ENCODE measurements around the gene LIG3. TPM values are rescaled to one million over a fixed set of nuclear protein-coding genes. Genes with fewer than 3 reads are reported as not detected.
"Not testable (repeated sequence)": the region's sequence is repeated elsewhere in the genome, so short reads cannot be mapped to it uniquely, and the experiment has no call there.

Gene LIG3
- total RNA-seq, 1 experiment from 2014 or later, result 56.4 TPM

GRCh38 chr17:35025541-35025940, 45.2 kb downstream of the LIG3 start:
- H3K27ac ChIP-seq (ENCODE audit: low read length), result no peak overlapping the region
- peaks cover 8% of the 10 kb centered on the region; the same call in 1 of the 2 replicates for H3K4me1 ChIP-seq (ENCODE audit: control insufficient read depth, insufficient read depth, low read length)
- BruUV-seq (replicated peaks), result no TSS peak
- no peaks in the 10 kb centered on the region for H3K27me3 ChIP-seq (ENCODE audit: control insufficient read depth, insufficient read depth, low read length)
- intact Hi-C loops (cut with micrococcal nuclease; ENCODE audit: unreplicated experiment) (no loop called here), in situ Hi-C loops (cut with HindIII; ENCODE audit: low pct_unique_long_range_greater_than_20kb, low sequenced_read_pairs) (no loop called here)
- no peak for DNase-seq (ENCODE audit: low read depth, low spot score)
- no peak for ATAC-seq
- H3K9me3 ChIP-seq (ENCODE audit: control insufficient read depth, insufficient read depth, low read depth, low read length), result no peaks in the 10 kb centered on the region
- TF ChIP-seq, protein P1, sequence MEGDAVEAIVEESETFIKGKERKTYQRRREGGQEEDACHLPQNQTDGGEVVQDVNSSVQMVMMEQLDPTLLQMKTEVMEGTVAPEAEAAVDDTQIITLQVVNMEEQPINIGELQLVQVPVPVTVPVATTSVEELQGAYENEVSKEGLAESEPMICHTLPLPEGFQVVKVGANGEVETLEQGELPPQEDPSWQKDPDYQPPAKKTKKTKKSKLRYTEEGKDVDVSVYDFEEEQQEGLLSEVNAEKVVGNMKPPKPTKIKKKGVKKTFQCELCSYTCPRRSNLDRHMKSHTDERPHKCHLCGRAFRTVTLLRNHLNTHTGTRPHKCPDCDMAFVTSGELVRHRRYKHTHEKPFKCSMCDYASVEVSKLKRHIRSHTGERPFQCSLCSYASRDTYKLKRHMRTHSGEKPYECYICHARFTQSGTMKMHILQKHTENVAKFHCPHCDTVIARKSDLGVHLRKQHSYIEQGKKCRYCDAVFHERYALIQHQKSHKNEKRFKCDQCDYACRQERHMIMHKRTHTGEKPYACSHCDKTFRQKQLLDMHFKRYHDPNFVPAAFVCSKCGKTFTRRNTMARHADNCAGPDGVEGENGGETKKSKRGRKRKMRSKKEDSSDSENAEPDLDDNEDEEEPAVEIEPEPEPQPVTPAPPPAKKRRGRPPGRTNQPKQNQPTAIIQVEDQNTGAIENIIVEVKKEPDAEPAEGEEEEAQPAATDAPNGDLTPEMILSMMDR (IDR thresholded peaks at IDR 0.05), result no peak
- TF ChIP-seq SIN3A (IDR thresholded peaks at IDR 0.05; ENCODE audit: borderline replicate concordance, insufficient read depth, low read depth, low read length) (no peak), TCF7L2 (IDR thresholded peaks at IDR 0.05; ENCODE audit: low read depth, low read length) (no peak), REST (IDR thresholded peaks at IDR 0.05; ENCODE audit: insufficient read depth in 1 of 2, low read depth in 2 of 2, low read length in 1 of 2) (no peak), POLR2AphosphoS5 (IDR thresholded peaks at IDR 0.05; ENCODE audit: low read depth, low read length) (no peak)
- no peak overlapping the region for H3K4me3 ChIP-seq (ENCODE audit: low read depth in 2 of 2, low read length in 2 of 2)
- no peaks in the 10 kb centered on the region for H3K36me3 ChIP-seq (ENCODE audit: control insufficient read depth, insufficient read depth, low read length)
- CTCF ChIA-PET, result no interaction called here
- POLR2A ChIA-PET, result interaction anchor here (0.7 kb wide), 1 partner anchor 38 kb away, joined by 3 read pairs; the partner anchor contains the start of gene RFFL

- H3K36me3 ChIP-seq (ENCODE audit: control insufficient read depth, insufficient read depth, low read length); in situ Hi-C loops (cut with HindIII; ENCODE audit: low pct_unique_long_range_greater_than_20kb, low sequenced_read_pairs); H3K9me3 ChIP-seq (ENCODE audit: control insufficient read depth, insufficient read depth, low read depth, low read length); intact Hi-C loops (cut with micrococcal nuclease; ENCODE audit: unreplicated experiment); H3K27me3 ChIP-seq (ENCODE audit: control insufficient read depth, insufficient read depth, low read length); H3K4me1 ChIP-seq (ENCODE audit: control insufficient read depth, insufficient read depth, low read length); H3K4me3 ChIP-seq (ENCODE audit: low read depth in 2 of 2, low read length in 2 of 2); POLR2A ChIA-PET; ATAC-seq; DNase-seq (ENCODE audit: low read depth, low spot score); CTCF ChIA-PET; H3K27ac ChIP-seq (ENCODE audit: low read length); BruUV-seq (replicated peaks): not testable (repeated sequence)
Measured at GRCh38 chr17:35028097-35028496, 47.8 kb downstream of the LIG3 start.

DNA sequence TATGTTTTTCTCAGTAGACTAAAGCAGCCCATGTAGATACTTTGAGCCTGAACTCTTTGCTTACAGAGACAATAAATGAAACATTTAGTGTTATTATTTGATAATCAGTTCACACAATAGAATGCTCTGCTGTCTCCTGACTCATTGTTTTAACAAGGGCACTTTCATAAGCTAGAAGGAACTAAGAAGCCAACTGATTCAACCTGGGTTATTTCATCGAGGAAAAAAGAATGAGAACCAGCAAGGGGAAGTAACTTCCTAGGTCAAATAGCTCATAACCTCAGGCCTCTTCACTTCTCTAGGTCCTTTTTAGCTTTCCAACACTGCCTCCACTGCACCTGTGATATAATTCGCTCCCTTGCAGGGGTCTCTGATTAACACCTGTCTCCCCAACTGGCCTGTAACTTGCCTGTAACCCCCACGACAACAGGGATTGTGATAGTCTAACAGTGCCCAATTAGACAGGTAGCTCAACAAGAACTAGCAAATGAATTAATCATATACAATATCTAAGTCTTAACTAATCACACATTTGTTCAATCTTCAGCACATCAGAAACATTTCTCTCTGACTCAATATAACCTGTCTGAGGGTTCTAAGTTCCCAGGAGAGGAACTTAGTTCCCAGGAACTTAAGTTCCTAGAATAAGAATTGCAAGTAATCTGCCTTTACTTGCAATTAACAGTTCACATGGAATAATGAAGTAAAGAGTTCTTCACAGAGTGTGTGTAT, 48.4 kb downstream of the LIG3 start:
- H3K27me3 ChIP-seq (ENCODE audit: control insufficient read depth, insufficient read depth, low read length), result no peaks in the 10 kb centered on the region
- TF ChIP-seq REST (IDR thresholded peaks at IDR 0.05; ENCODE audit: insufficient read depth in 1 of 2, low read depth in 2 of 2, low read length in 1 of 2) (no peak), SIN3A (IDR thresholded peaks at IDR 0.05; ENCODE audit: borderline replicate concordance, insufficient read depth, low read depth, low read length) (no peak), TCF7L2 (IDR thresholded peaks at IDR 0.05; ENCODE audit: low read depth, low read length) (no peak)
- no peak overlapping the region for H3K27ac ChIP-seq (ENCODE audit: low read length)
- in situ Hi-C loops (cut with HindIII; ENCODE audit: low pct_unique_long_range_greater_than_20kb, low sequenced_read_pairs) (no loop called here), intact Hi-C loops (cut with micrococcal nuclease; ENCODE audit: unreplicated experiment) (no loop called here)
- ATAC-seq, result peak; percentile 17; the same call in 1 of the 2 replicates
- no peaks in the 10 kb centered on the region for H3K9me3 ChIP-seq (ENCODE audit: control insufficient read depth, insufficient read depth, low read depth, low read length)
- BruUV-seq (replicated peaks), result no TSS peak
- DNase-seq (ENCODE audit: low read depth, low spot score), result no peak
- ChIA-PET POLR2A (no interaction called here), CTCF (interaction anchor here (0.7 kb wide), 1 partner anchor 10 kb away, joined by 8 read pairs; no protein-coding TSS in a partner anchor)
- H3K36me3 ChIP-seq (ENCODE audit: control insufficient read depth, insufficient read depth, low read length), result no peaks in the 10 kb centered on the region
- H3K4me3 ChIP-seq (ENCODE audit: low read depth in 2 of 2, low read length in 2 of 2), result no peak overlapping the region
- H3K4me1 ChIP-seq (ENCODE audit: control insufficient read depth, insufficient read depth, low read length), result no peaks in the 10 kb centered on the region

Data from Panc1 (cell line).